Measurements from ENCODE around the gene FANCD2OS.
"Not testable (repeated sequence)": the region's sequence is repeated elsewhere in the genome, so short reads cannot be mapped to it uniquely, and the experiment has no call there.

FANCD2OS gene

GRCh38 chr3:10137178-10137577, 29.1 kb upstream of the FANCD2OS start:
- Histone ChIP-seq H3K27ac (no peak overlapping the region), H3K4me1 (ENCODE audit: control insufficient read depth in 1 of 2, insufficient read depth in 1 of 2, low read depth in 1 of 2, low read length in 1 of 2) (peaks cover 4 to 7% of the 10 kb centered on the region in 2 experiments), H3K36me3 (no peaks in the 10 kb centered on the region), H3K9me3 (no peaks in the 10 kb centered on the region), H3K27me3 (no peaks in the 10 kb centered on the region), H3K4me3 (ENCODE audit: low read depth in 1 of 2, low read length in 1 of 2) (no peak overlapping the region)
- TF ChIP-seq CTCF (IDR thresholded peaks at IDR 0.05), result no peak

GRCh38 chr3:10136426-10137005, 28.5 kb upstream of the FANCD2OS start:
- no peaks in the 10 kb centered on the region for H3K36me3 ChIP-seq
- no peak for TF ChIP-seq CTCF (IDR thresholded peaks at IDR 0.05)

GRCh38 chr3:10135872-10136271, 27.8 kb upstream of the FANCD2OS start:
- not testable (repeated sequence) for H3K27ac ChIP-seq; H3K27me3 ChIP-seq; H3K4me3 ChIP-seq (ENCODE audit: low read depth in 1 of 2, low read length in 1 of 2); H3K36me3 ChIP-seq; H3K9me3 ChIP-seq; H3K4me1 ChIP-seq (ENCODE audit: control insufficient read depth in 1 of 2, insufficient read depth in 1 of 2, low read depth in 1 of 2, low read length in 1 of 2)

More at GRCh38 chr3:10136426-10137005, 28.5 kb upstream of the FANCD2OS start:
- no peaks in the 10 kb centered on the region for H3K27me3 ChIP-seq
- no peak overlapping the region for H3K4me3 ChIP-seq (ENCODE audit: low read depth in 1 of 2, low read length in 1 of 2)
- H3K9me3 ChIP-seq, result no peaks in the 10 kb centered on the region
- H3K27ac ChIP-seq, result no peak overlapping the region
- peaks cover 4% of the 10 kb centered on the region in 2 experiments for H3K4me1 ChIP-seq (ENCODE audit: control insufficient read depth in 1 of 2, insufficient read depth in 1 of 2, low read depth in 1 of 2, low read length in 1 of 2)

GRCh38 chr3:10122724-10123123, 14.7 kb upstream of the FANCD2OS start:
- Histone ChIP-seq H3K27me3 (no peaks in the 10 kb centered on the region), H3K9me3 (no peaks in the 10 kb centered on the region), H3K27ac (no peak overlapping the region), H3K4me1 (ENCODE audit: control insufficient read depth in 1 of 2, insufficient read depth in 1 of 2, low read depth in 1 of 2, low read length in 1 of 2) (no peaks in the 10 kb centered on the region), H3K36me3 (peaks cover 37% of the 10 kb centered on the region), H3K4me3 (ENCODE audit: low read depth in 1 of 2, low read length in 1 of 2) (no peak overlapping the region)
- no peak for TF ChIP-seq CTCF (IDR thresholded peaks at IDR 0.05)

GRCh38 chr3:10121064-10121463, 13.0 kb upstream of the FANCD2OS start:
- Histone ChIP-seq H3K27me3 (no peaks in the 10 kb centered on the region), H3K9me3 (no peaks in the 10 kb centered on the region), H3K27ac (no peak overlapping the region), H3K36me3 (peaks cover 21% of the 10 kb centered on the region), H3K4me1 (ENCODE audit: control insufficient read depth in 1 of 2, insufficient read depth in 1 of 2, low read depth in 1 of 2, low read length in 1 of 2) (peaks cover 10% of the 10 kb centered on the region in 2 experiments), H3K4me3 (ENCODE audit: low read depth in 1 of 2, low read length in 1 of 2) (no peak overlapping the region)
- TF ChIP-seq CTCF (IDR thresholded peaks at IDR 0.05), result no peak

- Histone ChIP-seq H3K27me3 (no peaks in the 10 kb centered on the region), H3K9me3 (no peaks in the 10 kb centered on the region), H3K4me1 (ENCODE audit: control insufficient read depth in 1 of 2, insufficient read depth in 1 of 2, low read depth in 1 of 2, low read length in 1 of 2) (peaks cover 20 to 21% of the 10 kb centered on the region in 2 experiments), H3K27ac (no peak overlapping the region), H3K4me3 (ENCODE audit: low read depth in 1 of 2, low read length in 1 of 2) (no peak overlapping the region), H3K36me3 (peaks cover 10% of the 10 kb centered on the region)
- TF ChIP-seq CTCF (IDR thresholded peaks at IDR 0.05), result no peak
Measured at GRCh38 chr3:10119376-10119775, 11.3 kb upstream of the FANCD2OS start.

All from neutrophil (primary cell).